Stomach (tissue), 4 donors: Measurements from ENCODE around the gene CRYGS.

Source experiments
- EP300 ChIP-seq: sonication (generic); formaldehyde crosslinking; IDR thresholded peaks from one replicate; pipeline ENCODE4 v1.6.1; 2017; ENCODE audit warnings: antibody characterized with exemption
- POLR2AphosphoS5 ChIP-seq, 3 donors: sonication (generic); formaldehyde crosslinking; IDR thresholded peaks; one replicate each; pipeline ENCODE4 v1.6.1; 2016; ENCODE audit warnings: antibody characterized with exemption in 3 of 3
- TF ChIP-seq, protein P1 (sequence below), 7 experiments: fragments of 450-650 bp in 4 of 7; fragments of 200-600 bp in 3 of 7; sonication (generic) in 3 of 7; IDR thresholded peaks; one replicate each; pipeline ENCODE4 v1.5.1; 2016 to 2019; ENCODE audit warnings: antibody characterized with exemption in 7 of 7, control low read depth in 2 of 7, mild to moderate bottlenecking in 1 of 7

DNA sequence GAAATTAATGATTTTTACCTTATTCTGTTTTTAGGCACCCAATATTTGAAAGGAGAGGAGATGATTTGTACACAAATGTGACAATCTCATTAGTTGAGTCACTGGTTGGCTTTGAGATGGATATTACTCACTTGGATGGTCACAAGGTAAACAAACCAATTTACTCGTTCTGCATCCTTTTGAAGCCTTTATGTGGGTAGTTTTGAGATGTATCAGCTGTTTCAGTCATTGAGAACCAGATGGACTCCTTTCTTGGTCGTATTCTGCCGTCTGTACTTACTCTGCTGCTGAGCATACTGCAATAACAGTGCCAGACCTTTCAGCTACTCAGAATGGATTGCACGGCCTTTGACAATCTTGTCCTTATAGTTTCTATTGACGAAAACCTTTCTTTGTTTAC is 39.7 kb upstream of the CRYGS start:
- no peak for TF ChIP-seq POLR2AphosphoS5 (IDR thresholded peaks at IDR 0.05)
- TF ChIP-seq, protein P1, sequence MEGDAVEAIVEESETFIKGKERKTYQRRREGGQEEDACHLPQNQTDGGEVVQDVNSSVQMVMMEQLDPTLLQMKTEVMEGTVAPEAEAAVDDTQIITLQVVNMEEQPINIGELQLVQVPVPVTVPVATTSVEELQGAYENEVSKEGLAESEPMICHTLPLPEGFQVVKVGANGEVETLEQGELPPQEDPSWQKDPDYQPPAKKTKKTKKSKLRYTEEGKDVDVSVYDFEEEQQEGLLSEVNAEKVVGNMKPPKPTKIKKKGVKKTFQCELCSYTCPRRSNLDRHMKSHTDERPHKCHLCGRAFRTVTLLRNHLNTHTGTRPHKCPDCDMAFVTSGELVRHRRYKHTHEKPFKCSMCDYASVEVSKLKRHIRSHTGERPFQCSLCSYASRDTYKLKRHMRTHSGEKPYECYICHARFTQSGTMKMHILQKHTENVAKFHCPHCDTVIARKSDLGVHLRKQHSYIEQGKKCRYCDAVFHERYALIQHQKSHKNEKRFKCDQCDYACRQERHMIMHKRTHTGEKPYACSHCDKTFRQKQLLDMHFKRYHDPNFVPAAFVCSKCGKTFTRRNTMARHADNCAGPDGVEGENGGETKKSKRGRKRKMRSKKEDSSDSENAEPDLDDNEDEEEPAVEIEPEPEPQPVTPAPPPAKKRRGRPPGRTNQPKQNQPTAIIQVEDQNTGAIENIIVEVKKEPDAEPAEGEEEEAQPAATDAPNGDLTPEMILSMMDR (IDR thresholded peaks at IDR 0.05) = no peak
- no peak for TF ChIP-seq EP300
